D721Med (cell line): ENCODE measurements around the gene DDX27.

ENCODE experiments used
- DNase-seq: peaks from one replicate; pipeline ENCODE4 v3.0.0; 2011; ENCODE audit warnings: low spot score; ENCODE audit not compliant: insufficient read length
- FAIRE-seq: peaks from 2 replicates; lab custom pipeline; 2011; peaks lifted over from hg19 to GRCh38; lab: Jason Lieb, UNC
- TF ChIP-seq, protein P1 (sequence below): IDR thresholded peaks from 2 replicates; pipeline ENCODE4 v1.5.1; 2012; ENCODE audit warnings: mild to moderate bottlenecking, control low read depth; ENCODE audit not compliant: insufficient read depth; ENCODE audit errors: missing control alignments

Gene DDX27, protein sequence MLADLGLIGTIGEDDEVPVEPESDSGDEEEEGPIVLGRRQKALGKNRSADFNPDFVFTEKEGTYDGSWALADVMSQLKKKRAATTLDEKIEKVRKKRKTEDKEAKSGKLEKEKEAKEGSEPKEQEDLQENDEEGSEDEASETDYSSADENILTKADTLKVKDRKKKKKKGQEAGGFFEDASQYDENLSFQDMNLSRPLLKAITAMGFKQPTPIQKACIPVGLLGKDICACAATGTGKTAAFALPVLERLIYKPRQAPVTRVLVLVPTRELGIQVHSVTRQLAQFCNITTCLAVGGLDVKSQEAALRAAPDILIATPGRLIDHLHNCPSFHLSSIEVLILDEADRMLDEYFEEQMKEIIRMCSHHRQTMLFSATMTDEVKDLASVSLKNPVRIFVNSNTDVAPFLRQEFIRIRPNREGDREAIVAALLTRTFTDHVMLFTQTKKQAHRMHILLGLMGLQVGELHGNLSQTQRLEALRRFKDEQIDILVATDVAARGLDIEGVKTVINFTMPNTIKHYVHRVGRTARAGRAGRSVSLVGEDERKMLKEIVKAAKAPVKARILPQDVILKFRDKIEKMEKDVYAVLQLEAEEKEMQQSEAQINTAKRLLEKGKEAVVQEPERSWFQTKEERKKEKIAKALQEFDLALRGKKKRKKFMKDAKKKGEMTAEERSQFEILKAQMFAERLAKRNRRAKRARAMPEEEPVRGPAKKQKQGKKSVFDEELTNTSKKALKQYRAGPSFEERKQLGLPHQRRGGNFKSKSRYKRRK

DNA sequence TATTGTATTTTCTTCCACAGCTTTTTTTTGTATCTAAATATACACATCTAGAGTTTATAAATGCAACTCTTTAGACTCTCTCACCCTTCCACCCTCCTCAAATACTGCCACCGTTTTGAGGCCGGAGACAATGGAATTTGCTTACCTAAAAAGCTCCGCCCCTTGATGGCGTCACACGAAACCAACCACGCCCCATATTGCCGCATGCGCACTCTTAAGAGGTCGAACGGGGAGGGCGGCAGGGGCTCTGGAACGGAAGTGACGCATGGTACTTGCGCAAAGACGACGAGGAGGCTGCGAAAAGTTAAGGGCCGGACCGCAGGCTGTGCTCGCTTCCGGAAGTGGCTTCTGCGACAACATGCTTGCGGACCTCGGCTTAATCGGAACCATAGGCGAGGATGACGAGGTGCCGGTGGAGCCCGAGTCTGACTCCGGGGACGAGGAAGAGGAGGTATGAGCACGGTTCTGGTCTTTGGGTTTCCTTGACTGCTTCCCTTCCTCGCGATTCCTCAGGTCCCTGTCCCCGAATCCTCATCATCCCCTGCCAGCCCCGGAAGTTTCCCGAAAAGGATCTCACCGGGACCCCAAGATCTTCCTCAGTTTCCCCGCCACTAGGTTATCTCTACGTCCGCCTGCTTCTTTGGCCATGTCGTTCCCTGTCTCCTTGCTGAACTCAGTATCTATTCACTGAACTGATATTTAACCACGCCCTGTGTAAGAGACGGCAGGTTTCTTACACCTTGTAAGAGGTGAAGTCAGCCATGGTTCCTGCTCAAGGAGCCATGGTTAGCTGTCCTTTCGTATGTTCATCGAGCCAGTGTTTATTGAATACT is at the start of gene DDX27:
DDX27 (plus strand) TSS at position 326 of the 833 bp plus-strand sequence; CDS start at position 359, 33 bp downstream.
- TF ChIP-seq, protein P1, sequence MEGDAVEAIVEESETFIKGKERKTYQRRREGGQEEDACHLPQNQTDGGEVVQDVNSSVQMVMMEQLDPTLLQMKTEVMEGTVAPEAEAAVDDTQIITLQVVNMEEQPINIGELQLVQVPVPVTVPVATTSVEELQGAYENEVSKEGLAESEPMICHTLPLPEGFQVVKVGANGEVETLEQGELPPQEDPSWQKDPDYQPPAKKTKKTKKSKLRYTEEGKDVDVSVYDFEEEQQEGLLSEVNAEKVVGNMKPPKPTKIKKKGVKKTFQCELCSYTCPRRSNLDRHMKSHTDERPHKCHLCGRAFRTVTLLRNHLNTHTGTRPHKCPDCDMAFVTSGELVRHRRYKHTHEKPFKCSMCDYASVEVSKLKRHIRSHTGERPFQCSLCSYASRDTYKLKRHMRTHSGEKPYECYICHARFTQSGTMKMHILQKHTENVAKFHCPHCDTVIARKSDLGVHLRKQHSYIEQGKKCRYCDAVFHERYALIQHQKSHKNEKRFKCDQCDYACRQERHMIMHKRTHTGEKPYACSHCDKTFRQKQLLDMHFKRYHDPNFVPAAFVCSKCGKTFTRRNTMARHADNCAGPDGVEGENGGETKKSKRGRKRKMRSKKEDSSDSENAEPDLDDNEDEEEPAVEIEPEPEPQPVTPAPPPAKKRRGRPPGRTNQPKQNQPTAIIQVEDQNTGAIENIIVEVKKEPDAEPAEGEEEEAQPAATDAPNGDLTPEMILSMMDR, result no peak
- DNase-seq, result peak; percentile 55
- no peak for FAIRE-seq

DNA sequence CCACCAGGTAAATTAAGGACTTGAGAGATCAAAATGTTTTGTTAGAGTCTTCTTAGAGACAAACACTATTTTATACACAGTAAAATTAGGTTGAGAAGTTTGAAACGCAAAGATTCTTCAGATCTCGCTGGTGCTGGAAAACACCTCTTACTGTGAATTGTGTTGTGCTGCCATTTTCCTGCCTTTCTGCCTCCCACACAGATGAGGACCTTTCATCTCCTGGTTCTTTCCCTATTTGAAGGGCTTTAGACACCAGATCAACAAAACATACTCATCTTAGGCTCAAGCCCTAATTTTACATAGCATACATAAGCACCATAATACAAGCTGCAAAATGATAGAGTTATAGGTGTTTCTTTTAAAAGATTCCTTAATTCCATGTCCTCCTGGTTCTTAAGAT is 49.7 kb upstream of the DDX27 start:
- FAIRE-seq (no peak), DNase-seq (no peak)
- TF ChIP-seq, protein P1, result no peak

DNA sequence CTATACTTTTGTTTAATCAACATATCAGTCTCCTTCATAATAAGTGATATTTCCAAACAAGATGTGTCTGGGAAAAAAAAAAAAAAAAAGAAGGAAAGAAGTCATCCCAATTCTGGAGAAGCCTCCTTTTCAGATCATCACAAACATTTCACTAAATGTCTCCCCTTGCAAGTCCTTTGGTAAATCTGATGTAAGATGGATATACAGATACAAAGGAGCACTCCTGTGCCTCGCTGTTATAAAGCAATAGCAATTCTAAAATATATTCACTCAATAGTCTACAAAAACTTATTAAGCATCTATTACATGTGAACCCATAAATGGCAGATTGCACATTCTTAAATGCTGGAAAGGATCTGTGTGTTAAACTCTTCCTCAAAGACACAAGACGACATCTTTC is 48.5 kb upstream of the DDX27 start:
- TF ChIP-seq, protein P1, result no peak
- DNase-seq (no peak), FAIRE-seq (no peak)

DNA sequence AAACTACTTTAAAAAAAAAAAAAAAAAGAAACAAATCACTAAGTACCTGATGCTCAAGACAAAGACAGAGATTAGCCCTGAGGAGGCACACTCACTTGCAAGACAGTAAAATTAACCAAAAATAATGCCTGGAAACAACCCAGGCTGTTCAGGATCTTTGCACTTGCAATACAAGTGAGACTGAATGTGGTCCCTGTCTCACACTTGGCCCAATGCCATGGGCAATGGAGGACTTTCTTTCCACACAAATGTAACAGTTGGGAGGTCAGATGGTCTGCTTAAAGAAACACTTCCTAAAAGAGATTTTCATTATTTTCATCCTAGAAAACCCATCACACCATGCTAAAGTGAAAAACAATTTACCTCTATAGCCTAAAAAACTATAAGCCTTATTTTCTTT is 47.3 kb upstream of the DDX27 start:
- no peak for DNase-seq

DNA sequence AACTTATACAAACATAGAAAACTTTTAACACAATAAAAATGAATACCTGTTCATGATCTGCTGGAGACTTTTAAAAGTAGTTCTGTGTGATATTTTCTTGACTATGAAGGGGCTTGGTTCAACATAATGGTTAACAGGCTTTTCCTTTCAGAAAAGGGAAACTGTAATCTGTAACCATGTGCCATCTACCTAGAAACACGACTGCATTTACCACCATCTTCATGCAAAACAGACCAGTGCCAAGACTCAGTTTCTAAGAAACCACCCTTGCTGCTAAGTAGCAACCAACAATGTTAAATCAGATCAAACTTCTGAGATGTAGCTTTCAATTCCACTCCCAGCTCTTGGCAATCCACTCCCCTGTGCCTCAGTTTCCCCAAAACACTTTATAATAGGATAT is 46.8 kb upstream of the DDX27 start:
- FAIRE-seq, result no peak
- DNase-seq, result no peak
- TF ChIP-seq, protein P1, result no peak

More for the DNA sequence above, 47.3 kb upstream of the DDX27 start:
- no peak for FAIRE-seq
- TF ChIP-seq, protein P1, result no peak

DNA sequence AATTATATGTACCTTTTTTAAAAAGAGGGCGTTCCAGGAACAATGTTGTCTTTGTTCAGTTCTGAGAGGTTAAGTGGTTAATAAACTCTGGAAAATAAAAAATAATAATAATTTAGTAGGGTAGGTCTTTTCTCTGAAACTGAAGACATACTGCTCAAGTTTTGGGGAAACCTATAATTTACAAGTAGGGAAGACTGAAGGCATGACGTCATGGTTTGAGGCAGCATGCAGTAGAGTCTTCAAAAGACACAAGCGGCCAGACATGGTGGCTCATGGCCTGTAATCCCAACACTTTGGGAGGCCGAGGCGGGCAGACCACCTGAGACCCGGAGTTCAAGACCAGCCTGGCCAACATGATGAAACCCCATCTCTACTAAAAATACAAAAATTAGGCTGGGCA is 45.0 kb upstream of the DDX27 start:
- FAIRE-seq (no peak), DNase-seq (no peak)
- TF ChIP-seq, protein P1, result no peak
